Left ventricle myocardium inferior (tissue), 1 donor: ENCODE measurements around the gene ZNF132. TPM values are rescaled to one million over a fixed set of nuclear protein-coding genes. Genes with fewer than 3 reads are reported as not detected.

Source experiments
- DNase-seq: peaks from one replicate; pipeline ENCODE4 v3.0.0-alpha.2; 2020
- H3K27ac ChIP-seq: fragments of 200-600 bp; replicated peaks from 2 replicates; pipeline ENCODE4 v1.8.0; 2021
- H3K27me3 ChIP-seq: fragments of 200-600 bp; 2 replicates; pipeline ENCODE4 v1.8.0; 2021; ENCODE audit warnings: low read depth
- H3K36me3 ChIP-seq: fragments of 200-600 bp; 2 replicates; pipeline ENCODE4 v1.8.0; 2021
- H3K4me1 ChIP-seq: fragments of 200-600 bp; 2 replicates; pipeline ENCODE4 v1.8.0; 2021
- H3K4me3 ChIP-seq: fragments of 200-600 bp; 2 replicates; pipeline ENCODE4 v1.8.0; 2021; ENCODE audit warnings: mild to moderate bottlenecking, moderate library complexity
- H3K9me3 ChIP-seq: fragments of 200-600 bp; replicated peaks from 2 replicates; pipeline ENCODE4 v1.8.0; 2021
- intact Hi-C: fragments of 100-400 bp; cut with micrococcal nuclease; formaldehyde crosslinking; loops from one replicate; pipeline ENCODE4 v1.11.0; 2022
- total RNA-seq: library from RNA; stranded (reverse); fragmentation: NEBNext Ultra II Directional; extraction: Animal tissue kit (Norgen Biotek cat#: 25700); gene quantifications from one replicate; pipeline ENCODE4 v1.2.1, GENCODE V29; 2021
- TF ChIP-seq, protein P1 (sequence below): fragments of 200-600 bp; IDR thresholded peaks from 2 replicates; pipeline ENCODE4 v1.8.0; 2021; ENCODE audit warnings: antibody characterized with exemption, mild to moderate bottlenecking, borderline replicate concordance
- donor health status: DM: no; HTN: yes; CAD: no; lungs with severe emphysema.

The ZNF132 gene
- total RNA-seq, 1 donor from 2014 or later, result 5.7 TPM

DNA sequence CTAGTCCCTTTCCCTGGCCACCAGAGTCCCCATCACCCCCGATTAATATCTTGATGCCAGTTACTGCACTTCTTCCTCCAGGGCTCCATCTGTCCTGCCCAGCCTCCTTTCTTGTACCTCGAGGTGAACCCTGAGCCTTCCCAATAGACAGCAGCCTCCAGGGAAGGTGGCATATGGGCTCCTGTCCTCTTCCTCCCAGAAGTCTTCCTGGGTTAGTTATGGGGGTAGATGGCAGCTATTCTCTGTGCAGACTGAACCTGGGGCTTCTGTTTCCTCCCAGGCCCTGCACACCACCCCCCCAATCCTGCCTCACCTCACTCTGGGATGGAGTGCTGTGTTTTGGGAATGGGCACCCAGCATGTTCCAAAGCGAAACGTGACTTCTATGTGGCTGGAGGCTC, 41.9 kb downstream of the ZNF132 start:
- Histone ChIP-seq H3K27me3 (peaks cover 34% of the 10 kb centered on the region), H3K27ac (no peak overlapping the region), H3K9me3 (no peaks in the 10 kb centered on the region), H3K4me3 (no peak overlapping the region), H3K36me3 (peaks cover 23% of the 10 kb centered on the region), H3K4me1 (peaks cover 34% of the 10 kb centered on the region)
- no peak for DNase-seq
- TF ChIP-seq, protein P1, sequence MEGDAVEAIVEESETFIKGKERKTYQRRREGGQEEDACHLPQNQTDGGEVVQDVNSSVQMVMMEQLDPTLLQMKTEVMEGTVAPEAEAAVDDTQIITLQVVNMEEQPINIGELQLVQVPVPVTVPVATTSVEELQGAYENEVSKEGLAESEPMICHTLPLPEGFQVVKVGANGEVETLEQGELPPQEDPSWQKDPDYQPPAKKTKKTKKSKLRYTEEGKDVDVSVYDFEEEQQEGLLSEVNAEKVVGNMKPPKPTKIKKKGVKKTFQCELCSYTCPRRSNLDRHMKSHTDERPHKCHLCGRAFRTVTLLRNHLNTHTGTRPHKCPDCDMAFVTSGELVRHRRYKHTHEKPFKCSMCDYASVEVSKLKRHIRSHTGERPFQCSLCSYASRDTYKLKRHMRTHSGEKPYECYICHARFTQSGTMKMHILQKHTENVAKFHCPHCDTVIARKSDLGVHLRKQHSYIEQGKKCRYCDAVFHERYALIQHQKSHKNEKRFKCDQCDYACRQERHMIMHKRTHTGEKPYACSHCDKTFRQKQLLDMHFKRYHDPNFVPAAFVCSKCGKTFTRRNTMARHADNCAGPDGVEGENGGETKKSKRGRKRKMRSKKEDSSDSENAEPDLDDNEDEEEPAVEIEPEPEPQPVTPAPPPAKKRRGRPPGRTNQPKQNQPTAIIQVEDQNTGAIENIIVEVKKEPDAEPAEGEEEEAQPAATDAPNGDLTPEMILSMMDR, result no peak
- intact Hi-C loops, result no loop called here

- TF ChIP-seq, protein P1, result no peak
- Histone ChIP-seq H3K4me3 (no peak overlapping the region), H3K27ac (no peak overlapping the region), H3K4me1 (peaks cover 34% of the 10 kb centered on the region), H3K27me3 (peaks cover 34% of the 10 kb centered on the region), H3K9me3 (no peaks in the 10 kb centered on the region), H3K36me3 (peaks cover 28% of the 10 kb centered on the region)
- intact Hi-C loops, result no loop called here
- DNase-seq, result no peak
Measured at GRCh38 chr19:58397533-58398037, 42.4 kb downstream of the ZNF132 start.

DNA sequence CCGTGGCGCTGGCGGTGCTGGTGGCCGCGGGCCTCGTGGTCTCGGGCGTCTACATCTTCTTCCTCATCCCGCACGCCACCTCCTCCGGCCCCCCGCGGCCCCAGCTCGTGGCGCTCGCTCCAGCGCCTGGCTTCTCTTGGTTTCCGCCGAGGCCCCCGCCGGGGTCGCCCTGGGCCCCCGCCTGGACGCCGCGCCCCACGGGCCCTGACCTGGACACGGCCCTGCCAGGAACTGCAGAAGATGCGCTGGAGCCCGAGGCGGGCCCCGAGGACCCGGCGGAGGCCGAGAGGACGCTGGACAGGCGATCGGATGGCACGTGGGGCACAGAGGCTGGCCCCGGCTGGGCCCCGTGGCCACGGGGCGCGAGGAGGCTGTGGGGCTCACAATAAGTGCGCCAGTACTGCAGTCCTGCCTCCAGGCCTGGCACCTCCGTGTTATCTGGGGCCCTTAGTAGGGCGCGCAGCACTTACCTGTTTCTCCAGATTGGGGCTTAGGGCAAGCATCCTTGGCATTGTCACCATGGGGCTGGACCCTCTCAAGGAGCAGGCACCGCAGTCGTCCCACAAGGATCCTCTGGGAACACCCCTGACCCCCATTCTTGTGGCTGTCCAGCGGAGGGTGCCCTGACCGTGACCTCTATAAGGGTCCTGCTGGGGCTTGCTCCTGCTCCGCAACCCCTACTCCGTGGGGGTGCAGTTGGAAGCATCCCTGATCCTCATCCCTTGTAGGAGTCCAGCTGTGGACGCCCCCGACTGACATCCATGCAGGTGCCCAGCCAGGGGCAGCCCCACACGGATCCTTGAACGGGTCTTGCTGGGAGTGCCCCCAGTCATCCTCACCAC, 43.0 kb downstream of the ZNF132 start:
- Histone ChIP-seq H3K9me3 (no peaks in the 10 kb centered on the region), H3K4me3 (peak overlapping the region; percentile 33), H3K27ac (no peak overlapping the region), H3K27me3 (peaks cover 34% of the 10 kb centered on the region), H3K4me1 (peaks cover 30% of the 10 kb centered on the region), H3K36me3 (peaks cover 33% of the 10 kb centered on the region)
- TF ChIP-seq, protein P1, result no peak
- DNase-seq, result no peak
- intact Hi-C loops, result no loop called here

GRCh38 chr19:58395979-58396627, 43.9 kb downstream of the ZNF132 start:
- Histone ChIP-seq H3K27ac (no peak overlapping the region), H3K9me3 (no peaks in the 10 kb centered on the region), H3K36me3 (peaks cover 41% of the 10 kb centered on the region), H3K4me1 (peaks cover 24% of the 10 kb centered on the region), H3K27me3 (peaks cover 34% of the 10 kb centered on the region), H3K4me3 (peak overlapping the region; percentile 33)
- DNase-seq, result no peak
- TF ChIP-seq, protein P1, result no peak
- intact Hi-C loops, result no loop called here

DNA sequence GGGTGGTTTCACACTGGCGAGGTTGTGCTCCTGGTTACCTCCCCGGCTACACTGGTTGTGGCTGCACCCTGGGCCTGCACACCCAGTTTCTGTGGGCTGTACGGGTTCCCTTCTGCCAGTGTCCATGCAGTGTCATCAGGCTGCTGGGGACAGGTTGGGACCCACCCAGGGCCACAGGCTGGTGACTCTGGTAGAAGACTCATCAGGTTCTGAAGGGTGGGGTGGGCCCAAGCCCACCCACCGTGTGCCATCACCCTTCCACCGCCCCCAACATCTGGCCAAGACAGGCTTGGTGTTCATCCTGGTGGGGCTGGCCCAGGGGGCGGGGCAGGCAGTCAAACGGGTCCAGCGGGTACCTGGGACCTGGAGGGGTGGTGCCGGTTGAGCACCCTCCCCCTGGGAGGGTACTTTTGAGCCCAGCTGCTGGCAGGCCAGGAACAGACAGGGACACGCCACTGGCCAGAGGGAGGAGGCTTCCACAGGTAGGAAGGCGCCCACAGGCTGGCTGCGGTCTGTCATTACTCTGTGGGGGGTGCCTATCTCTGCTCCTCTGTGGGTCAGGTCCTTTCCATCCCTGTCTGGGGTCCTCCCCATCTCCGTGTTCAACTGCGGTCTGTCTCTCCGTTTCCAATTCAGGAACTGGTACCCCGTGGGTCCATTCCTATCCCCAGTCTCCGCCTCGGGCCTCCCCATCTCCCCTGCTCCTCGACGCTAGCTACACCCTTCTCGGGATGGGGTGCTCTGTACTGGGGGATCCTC, 44.6 kb downstream of the ZNF132 start, which contains the start of gene RNF225:
Gene RNF225, plus strand, starts transcription at position 437 of the 759 bp plus-strand sequence. CDS start 434 bp downstream, outside the sequence.
- H3K9me3 ChIP-seq, result no peaks in the 10 kb centered on the region
- peaks cover 24% of the 10 kb centered on the region for H3K4me1 ChIP-seq
- H3K4me3 ChIP-seq, result peak within 1 kb of the TSS; percentile 33
- DNase-seq, result no peak
- intact Hi-C loops, result no loop called here
- H3K36me3 ChIP-seq, result peaks cover 48% of the 10 kb centered on the region
- TF ChIP-seq, protein P1, result no peak
- no peak within 1 kb of the TSS for H3K27ac ChIP-seq
- peaks cover 34% of the 10 kb centered on the region for H3K27me3 ChIP-seq
